Measurements from ENCODE around the gene ZNF860.

ZNF860 gene

GRCh38 chr3:31981206-31982181 is at the start of gene ZNF860, which contains the start of gene OSBPL10:
TSS of gene ZNF860 (plus strand) at chr3:31981750. CDS start at chr3:31989080, 7,330 bp downstream.
TSS of gene OSBPL10 (minus strand) at chr3:31981262. CDS start at chr3:31981179, 83 bp downstream.
- peak; percentile 39 to 51 for DNase-seq

GRCh38 chr3:31932990-31933389 is 48.6 kb upstream of the ZNF860 start:
- DNase-seq, result no peak

- no peak for DNase-seq
Measured at GRCh38 chr3:31934018-31934417, 47.5 kb upstream of the ZNF860 start.

- no peak for DNase-seq
Measured at GRCh38 chr3:31934866-31935265, 46.7 kb upstream of the ZNF860 start.

GRCh38 chr3:31936420-31937060 is 45.0 kb upstream of the ZNF860 start:
- no peak for DNase-seq

- no peak for DNase-seq
Measured at GRCh38 chr3:31937225-31937624, 44.3 kb upstream of the ZNF860 start.

- DNase-seq, result no peak
Measured at GRCh38 chr3:31942446-31942845, 39.1 kb upstream of the ZNF860 start.

GRCh38 chr3:31943041-31943440 is 38.5 kb upstream of the ZNF860 start:
- DNase-seq, result no peak

- no peak for DNase-seq
Measured at GRCh38 chr3:31945738-31946052, 35.9 kb upstream of the ZNF860 start.

- no peak for DNase-seq
Measured at GRCh38 chr3:31946484-31947081, 35.0 kb upstream of the ZNF860 start.

- DNase-seq, result no peak
Measured at GRCh38 chr3:31947162-31947561, 34.4 kb upstream of the ZNF860 start.

- no peak for DNase-seq
Measured at GRCh38 chr3:31947671-31948091, 33.9 kb upstream of the ZNF860 start.

- no peak for DNase-seq
Measured at GRCh38 chr3:31948280-31948679, 33.3 kb upstream of the ZNF860 start.

- no peak for DNase-seq
Measured at GRCh38 chr3:31952205-31952604, 29.3 kb upstream of the ZNF860 start.

GRCh38 chr3:31953091-31953490 is 28.5 kb upstream of the ZNF860 start:
- no peak for DNase-seq

- no peak for DNase-seq
Measured at GRCh38 chr3:31953636-31954035, 27.9 kb upstream of the ZNF860 start.

GRCh38 chr3:31955581-31955980 is 26.0 kb upstream of the ZNF860 start:
- no peak for DNase-seq

GRCh38 chr3:31957106-31957505 is 24.4 kb upstream of the ZNF860 start:
- no peak for DNase-seq

GRCh38 chr3:31958701-31959152 is 22.8 kb upstream of the ZNF860 start:
- no peak for DNase-seq

GRCh38 chr3:31959251-31959650 is 22.3 kb upstream of the ZNF860 start:
- DNase-seq, result no peak

- DNase-seq, result no peak
Measured at GRCh38 chr3:31959951-31960792, 21.4 kb upstream of the ZNF860 start.

- no peak for DNase-seq
Measured at GRCh38 chr3:31960793-31961431, 20.6 kb upstream of the ZNF860 start.

Measured in activated CD4-positive, alpha-beta T cell treated with anti-CD3 and anti-CD28 coated beads, Interleukin-2, amount 50 U/mL, for 48 hours (primary cell).